Measurements from ENCODE around the gene PPM1L.
"Not testable (repeated sequence)": the region's sequence is repeated elsewhere in the genome, so short reads cannot be mapped to it uniquely, and the experiment has no call there.

Gene PPM1L

DNA sequence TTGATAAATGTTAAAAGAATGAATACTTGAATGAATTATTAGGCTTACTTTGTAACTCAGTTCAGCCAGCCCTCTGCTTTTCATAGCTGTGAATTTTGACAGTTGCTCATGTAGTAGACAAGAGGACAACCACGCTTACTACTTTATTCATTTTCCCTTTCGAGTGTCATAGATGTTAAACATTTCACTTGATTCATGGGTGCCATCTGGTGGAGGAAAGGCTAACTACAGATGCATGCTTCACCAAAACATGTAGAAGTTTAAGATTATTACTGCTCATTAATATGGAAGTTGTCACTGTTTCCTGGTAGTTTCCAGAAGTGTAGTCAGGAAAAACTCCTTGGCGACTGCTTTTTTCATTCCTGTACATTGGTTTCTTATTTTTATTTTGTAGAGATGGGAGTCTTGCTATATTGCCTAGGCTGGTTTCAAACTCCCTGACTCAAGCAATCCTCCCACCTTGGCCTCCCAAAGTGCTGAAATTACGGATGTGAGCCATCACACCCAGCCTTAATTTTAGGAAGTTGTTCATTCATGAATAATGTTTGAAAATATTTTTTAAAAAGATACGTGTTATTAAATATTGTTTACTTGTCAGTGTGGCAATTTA is 186.0 kb downstream of the PPM1L start:
- no peak for DNase-seq

DNA sequence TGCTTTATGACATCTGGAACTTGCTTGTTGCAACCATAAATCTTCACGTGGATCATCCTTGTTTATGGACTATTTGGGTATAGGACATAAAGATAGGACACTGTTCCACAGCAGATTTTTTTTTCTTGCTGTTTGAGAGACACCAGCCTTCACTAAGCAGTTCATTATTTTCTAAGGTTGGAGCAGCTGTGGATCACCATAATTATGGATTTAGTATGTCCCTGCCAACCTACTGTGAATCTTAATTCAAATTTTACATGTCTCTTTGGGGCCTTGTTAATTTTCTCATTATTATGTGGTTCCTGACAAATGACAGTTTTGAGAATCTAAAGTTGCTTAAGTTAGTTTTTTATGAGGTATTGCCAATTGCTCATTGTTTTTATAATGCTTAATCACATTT is 188.0 kb downstream of the PPM1L start:
- DNase-seq = no peak

DNA sequence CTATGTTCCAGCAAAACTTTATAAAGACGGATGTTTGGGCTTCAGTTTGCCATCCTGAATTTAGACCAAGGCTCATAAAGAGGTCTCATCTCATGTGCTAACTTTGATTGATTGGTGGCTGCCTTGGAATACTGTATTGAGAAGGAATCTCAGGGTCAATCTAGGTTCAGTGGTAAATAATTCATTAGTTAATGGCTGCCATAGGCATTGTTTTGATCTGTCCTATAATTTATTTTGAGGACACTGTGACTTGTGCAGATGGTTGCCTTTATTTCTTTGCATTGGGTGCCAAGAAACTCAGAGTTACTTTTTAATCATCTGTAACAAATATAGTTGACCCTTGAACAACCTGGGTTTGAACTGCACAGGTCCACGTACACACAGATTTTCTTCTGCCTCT is 189.3 kb downstream of the PPM1L start:
- no peak for DNase-seq

DNA sequence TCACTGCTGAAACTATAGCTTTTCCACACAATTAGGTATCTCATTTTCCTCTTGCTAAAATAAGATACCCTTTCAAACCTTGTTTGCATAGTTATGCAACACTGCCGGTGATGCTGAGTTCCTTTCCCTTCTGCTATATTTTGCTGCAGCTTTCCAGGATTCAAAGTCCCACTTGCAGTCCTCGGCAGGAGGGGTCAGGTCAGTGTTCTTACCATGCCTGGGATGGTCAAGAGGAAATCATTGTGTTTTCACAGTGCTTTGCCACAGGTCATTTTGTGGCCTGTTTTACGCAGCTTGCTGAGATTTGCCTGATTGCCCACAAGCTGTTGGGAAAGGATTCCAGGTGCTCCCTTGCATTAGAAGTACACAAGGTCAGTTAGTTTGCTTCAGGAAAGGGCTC is 192.2 kb downstream of the PPM1L start:
- DNase-seq = no peak

DNA sequence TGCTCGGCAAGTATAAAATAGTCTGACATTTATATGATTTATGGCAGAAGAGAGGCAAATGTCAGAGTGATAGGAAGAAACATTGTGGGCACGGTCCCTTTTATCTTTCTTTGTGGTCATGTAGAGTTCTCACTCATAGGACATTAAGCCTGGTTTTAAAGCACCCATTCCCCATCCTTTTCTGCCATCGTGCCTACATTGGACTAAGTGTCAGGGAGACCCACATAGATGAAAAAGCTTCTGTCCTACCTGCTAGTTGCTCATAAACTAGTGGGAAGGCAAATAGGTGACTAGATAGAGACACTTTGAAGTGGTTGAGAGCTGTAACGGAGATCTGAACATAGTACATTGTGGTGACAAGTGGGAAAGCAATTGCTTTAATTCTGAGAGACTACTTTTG is 193.4 kb downstream of the PPM1L start:
- DNase-seq = no peak

DNA sequence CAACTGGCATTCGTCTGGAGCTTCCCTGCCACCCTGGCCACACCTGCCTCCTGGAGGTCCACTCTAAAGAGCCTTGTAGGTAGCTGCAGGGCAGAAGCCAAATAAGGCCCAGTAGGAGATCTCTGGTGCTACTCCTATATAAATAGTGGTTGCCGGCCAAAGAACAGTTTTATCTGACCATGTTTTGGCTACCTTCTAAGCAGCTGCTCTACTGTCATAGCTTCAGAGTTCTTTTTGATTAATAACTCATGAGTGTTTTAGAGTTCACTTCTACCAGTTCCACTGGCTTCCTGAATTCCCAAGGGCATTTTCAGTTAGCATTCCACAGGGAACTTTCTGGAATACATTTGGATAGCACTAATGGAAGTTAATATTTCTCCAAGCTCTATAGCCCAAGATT is 194.5 kb downstream of the PPM1L start:
- DNase-seq = no peak

DNA sequence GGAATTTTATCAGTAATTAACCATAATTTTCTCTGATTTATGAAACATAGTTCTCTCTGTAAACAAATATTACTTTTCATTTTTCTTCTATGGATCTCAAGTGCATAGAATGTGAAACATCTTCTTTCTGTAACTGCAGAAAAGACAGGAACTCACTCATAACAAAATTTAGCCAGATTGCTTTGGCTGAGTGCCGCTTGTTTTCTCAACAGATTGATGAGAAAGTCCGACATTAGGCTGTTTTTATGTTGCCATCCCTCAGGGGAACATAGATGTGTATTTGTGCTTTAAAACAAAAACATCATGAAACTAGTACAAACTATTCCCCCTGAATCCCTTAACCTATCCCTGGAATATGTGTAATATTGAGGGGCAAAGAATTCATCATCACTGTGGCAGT is 194.9 kb downstream of the PPM1L start:
- DNase-seq = no peak

DNA sequence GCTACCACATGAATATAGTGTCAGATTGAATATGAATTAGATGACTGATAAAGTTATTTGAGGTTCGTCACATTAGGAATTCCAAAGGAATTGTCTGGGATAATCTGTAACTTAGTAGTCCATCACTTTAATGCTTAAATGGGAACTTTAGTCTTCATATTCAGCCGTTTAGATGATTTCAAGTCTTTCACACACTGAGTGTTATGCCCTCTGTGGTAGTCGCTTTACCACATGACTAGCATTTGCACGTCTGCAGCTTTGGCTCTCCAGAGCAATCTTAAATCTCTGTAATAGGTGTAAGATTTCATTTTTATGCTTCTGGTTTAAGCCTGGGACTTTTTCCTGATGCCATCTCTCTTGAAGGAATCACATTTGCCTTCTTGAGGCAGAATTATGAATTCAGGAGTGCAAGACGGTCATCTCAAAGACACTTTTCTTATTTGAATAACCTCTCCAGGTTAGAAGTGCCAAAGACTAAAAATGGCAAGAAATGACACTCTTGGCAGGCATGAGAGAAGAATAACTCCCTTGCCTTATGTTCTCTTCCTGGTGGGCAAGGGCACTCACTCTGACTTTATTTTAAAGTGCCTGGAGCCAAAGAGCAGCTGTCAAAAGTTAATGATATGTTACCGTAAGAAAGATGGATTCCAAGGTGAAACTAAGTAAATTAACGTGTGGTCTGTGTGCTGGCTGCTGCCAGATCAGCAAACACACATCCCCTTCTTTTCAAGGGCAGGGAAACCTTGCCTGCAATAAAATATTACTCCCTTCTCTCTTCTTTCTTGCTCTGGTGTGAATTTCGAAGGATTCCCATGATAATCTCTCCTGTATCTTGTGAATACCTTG is 195.8 kb downstream of the PPM1L start:
- peak; percentile 50 for DNase-seq

DNA sequence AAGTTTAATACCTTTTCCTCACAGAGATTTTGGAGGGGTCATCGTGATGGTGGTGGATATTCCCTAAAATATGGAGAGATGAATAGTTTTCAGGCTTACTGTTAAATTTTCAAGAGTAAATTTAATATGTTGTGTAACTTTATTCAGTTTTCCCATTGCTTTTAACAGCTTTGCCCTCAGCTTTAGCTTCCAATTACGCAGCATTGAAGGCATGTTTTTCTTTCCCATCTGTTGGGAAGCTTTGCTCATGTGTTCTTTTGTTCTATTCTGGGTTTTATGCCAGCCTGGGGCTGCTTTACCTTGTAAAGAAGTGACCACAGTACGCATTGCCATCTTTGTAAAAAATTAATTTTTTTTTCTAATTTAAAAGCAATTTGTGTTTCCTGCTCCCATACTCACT is 197.7 kb downstream of the PPM1L start:
- DNase-seq = no peak

DNA sequence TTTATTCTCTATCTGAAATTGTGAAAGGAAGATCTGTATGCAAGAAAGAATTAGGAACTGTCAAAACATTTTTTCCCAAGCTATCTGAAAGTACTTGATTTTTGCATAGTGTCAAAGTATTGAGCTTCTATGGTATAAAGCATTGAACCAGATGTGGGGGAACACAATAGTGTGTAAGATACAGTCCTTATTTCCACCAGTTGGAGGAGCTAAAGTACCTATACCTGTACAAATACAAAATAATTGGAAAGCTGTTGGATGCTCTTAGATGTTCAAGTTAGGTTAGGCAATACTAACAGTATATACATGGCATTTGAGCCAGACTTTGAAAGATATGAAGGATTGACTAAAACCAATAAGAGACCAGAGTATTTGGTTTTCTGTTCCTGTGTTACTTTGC is 200.8 kb downstream of the PPM1L start:
- peak; percentile 16 for DNase-seq

DNA sequence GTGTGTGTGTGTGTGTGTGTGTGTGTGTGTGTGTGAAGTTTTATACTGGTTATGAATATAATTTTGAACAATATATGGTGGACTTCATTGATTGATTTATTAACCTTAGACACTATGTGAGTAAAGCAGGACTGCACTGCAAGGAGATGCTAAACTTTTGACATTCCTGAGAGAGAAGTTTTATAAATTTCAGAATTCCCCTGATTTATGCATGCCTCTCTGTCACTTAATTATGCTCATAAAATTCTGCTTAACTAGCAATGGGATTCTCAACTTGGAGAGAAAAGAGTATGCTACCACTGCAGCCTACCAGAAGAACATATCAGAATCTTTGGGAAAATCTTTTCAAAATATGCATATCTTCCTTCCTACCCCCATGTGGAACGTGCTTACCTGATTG is 204.5 kb downstream of the PPM1L start:
- no peak for DNase-seq

DNA sequence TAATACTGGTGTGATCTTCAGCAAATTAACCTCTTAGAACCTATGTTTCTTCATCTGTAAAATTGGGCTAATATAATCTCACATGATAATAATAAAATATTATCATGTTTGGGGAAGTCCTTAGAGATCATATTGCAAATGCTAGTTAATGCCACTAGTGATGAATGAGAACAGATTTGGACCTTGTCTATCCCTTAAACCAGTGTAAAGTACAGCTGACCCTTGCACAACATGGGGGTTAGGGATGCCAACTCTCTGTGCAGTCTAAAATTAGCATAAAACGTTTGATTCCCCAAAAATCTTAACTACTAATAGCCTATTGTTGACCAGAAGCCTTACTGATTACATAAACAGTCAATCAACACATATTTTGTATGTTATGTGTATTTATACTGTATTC is 207.9 kb downstream of the PPM1L start:
- no peak for DNase-seq

DNA sequence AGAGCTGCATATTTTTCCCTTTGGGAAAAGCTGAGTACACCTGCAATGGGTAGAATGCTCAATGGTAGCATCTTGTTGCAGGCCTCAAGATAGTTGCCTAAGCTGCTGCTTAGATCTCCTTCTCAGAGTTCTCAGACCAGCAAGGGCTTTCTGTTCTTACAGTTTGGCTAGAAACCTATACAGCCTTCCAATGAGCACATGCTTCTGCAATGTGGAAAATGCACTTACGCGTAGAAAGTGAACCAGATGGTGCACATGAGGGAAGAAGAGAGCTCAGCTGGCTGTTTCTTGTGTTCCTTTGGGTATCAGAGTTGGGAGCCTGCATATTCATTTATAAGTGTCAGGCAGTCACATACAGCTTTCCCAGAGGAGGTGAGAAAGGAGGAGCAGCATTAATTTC is 212.7 kb downstream of the PPM1L start:
- peak; percentile 28 for DNase-seq

DNA sequence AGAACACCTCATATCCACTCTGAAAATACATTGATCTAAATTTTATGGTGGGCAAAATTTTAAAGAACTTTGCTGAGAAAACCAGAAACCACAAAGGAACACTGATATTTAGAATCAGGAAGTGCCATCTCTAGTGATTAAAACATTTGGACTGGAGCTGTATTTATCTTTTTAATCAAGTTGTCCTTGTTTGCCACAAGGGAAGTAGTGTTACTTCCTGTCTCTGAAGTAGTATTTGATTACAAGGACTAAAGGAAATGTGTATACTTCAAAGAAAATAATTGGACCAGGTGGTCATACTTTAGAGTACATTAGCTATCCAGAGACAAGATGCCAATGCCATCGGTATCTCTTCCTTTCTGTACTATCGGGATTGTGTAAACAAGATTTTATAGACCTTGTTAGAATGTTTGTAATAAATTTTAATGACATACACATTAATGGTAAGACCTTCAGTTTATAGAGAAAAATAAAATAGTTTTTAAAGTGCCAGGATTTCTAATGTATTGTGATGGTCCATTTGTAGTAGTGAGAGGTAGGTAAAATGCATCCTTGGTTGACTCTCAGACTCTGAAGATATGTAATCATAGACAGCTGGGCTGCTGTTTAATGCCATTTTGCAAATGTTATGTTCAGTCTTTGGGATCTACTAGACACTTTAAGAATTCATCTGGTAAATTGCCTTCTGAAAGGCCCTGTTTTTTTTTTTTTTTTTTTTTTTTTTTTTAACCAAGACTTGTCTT is 217.2 kb downstream of the PPM1L start:
- DNase-seq = no peak

DNA sequence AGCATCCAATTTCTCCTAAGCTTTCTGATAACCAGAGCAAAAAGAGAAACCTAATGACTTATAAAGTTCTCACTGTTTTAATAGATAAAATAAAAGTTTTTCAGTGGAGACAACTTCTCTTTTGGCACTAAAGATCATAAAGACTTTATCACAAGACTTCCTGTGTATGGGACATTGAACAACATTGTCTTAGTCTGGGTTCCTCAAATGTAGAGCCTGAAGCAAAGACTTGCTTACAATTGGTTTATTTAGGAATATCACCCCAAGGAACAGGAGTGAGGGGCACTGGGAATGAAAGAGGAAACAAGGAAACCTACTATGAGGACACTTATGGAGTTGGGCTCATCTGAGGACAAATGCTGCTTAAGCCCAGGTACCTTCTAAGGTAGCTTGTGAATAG is 221.7 kb downstream of the PPM1L start:
- no peak for DNase-seq

DNA sequence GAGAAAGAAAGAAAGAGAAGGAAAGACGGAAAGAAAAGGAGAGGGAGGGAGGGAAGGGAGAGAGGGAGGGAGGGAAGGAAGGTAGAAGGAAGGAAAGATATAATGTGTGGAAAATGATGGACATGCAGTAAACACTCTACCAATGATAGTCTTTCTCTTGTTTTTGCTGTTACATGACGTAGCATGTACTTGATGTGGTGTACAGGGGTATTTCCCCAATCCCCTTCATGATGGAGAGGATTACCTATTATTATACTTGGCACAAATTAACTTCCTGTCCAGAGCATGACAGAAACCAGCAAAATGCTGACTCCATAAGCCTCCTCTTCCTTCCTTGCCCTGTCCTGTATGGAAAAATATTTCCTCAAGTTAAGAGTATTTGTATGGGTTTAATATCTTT is 224.7 kb downstream of the PPM1L start:
- no peak for DNase-seq

DNA sequence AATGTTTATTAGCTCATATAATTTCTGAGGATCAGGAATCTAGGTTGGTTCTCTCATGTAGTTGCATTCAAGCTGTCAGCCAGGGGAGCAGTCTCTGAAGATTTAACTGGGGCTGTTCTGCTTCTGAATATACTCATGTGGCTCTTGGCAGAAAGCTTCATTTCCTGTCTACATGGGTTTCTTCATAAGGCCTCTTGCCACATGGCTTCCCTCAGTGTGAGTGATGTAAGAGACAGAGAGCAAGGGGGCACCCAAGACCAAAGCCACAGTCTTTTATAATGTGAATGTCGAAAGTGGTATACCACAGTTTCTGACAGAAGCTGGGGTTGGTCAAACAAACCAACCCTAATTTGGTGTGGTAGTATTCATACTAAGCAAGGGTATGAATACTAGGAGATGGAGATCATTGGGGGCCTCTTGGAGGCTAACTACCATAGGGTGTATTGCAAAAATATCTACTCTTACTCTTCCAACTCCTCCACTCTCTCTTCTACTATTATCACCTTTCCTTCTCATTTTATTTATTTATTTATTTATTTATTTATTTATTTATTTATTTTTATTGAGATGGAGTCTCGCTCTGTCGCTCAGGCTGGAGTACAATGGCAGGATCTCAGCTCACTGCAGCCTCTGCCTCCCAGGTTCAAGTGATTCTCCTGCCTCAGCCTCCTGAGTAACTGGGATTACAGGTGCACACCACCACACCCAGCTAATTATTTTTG is 225.3 kb downstream of the PPM1L start:
- DNase-seq = no peak

DNA sequence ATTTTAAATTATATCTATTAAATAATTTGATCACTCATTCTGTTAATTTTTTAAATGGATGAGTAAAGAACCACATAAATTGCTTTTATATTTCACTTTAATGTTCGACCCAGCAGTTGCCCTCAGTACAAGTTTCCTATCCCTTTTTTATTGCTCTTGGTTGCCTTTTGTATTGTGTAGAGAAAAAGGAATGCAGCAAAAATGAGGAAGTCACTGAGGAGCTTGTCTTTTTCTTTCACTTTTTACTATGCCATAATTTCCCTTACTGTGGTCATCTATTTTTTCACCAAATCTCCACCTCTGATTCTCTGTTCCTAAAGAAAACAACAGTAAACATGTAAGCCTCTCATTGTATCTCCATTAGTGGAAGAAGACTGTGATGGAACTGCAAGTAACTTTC is 226.5 kb downstream of the PPM1L start:
- DNase-seq = no peak

DNA sequence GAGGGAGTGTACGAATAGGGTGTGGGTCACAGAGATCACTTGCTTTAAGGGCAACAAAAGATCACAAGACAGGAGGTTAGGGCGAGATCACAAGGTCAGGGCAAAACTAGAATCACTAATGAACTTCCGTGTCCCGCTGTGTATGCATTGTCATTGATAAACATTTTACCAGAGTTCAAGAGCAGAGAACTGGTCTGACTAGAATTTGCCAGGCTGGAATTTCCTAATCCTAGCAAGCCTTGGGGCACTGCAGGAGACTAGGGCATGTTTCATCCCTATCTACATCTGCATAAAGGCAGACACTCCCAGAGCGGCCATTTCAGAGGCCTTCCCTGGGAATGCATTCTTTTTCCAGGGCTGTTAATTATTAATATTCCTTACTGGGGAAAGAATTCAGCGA is 227.9 kb downstream of the PPM1L start:
- not testable (repeated sequence) for DNase-seq

DNA sequence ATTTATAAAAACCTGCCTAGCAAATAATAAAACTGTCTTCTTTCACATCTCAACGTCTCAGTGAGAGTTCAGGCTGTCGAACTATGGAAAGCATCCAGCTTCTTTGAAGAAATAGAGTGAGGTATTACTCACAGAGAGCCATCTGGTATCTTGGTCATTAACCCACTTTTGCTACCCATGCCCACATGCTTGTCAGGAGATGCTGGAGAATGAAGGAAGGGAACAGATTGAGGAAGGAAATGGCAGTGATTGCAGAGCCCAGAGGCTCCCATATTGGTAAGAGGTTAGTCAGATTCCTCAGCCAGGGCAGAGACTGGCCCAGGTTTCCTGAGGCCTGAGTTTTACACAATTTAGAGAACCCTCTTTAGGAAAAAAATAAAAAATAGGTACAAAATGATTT is 230.0 kb downstream of the PPM1L start:
- DNase-seq = peak; percentile 52

DNA sequence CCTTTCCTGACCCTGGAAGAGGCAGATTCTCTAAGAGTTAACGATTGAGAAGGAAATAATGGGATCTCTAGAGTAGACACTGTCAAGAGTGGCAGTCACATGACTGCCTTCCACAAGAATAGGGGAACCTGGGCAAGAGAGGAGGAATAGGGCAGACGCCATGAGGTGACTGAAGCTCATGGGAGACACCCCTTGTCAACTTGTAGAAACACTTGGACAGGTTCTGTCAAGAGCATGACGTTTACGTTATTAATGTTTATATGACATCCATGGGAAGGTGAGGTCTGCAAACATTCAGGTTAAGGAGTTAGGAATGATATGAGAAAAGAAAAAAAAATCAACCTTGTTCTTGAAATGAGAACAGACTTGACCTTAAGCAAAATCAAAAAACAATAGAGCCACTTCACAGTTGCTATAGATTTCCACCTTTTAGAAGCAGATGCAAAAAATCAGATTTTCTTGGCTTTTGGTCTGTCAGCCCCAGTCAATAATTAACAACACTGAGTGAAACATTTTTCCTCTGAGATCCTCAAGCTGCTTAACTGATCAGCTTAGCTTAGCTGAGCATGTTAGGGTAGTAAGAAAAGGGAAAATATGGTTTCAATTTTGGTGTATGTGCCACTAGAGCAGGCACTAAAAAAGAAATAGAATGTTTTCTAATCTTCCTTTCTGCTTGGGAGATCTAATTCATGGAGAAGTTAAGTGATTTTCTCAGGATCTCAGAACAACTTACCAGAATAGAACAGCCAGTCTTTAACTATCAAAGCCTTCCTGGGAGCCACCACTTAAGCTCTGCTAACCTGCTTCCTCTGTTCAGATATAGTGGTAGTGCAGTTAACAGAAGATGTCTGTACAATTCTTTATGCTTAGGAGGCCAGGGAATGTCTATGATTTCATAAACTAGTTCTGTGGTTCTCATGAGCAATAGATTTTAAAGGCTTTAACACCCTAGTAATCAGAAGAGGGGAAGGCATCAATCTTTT is 232.2 kb downstream of the PPM1L start:
- DNase-seq = peak; percentile 46

DNA sequence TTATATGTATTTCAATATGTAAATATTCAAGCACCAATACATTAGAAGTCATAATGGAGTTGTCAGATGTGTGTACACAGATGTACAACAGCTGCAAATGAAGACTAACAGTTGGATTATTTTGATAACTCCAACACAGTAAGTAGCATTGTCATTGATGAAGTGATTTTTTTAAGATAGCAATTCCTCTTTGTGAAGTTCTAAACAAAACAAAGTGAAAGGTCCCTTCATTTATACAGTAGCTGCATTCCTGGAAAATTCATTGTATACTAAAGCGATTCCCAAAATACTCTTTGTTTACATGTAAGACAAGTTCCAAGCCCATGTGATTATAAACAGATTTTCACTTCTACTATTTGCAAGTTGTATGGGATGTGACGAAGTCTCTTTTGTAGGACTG is 234.4 kb downstream of the PPM1L start:
- DNase-seq = no peak

Measured in NCI-H82 (cell line).